NAMALWA (cell line): ENCODE results near the gene ACAA2.
"Not testable (repeated sequence)": the region's sequence is repeated elsewhere in the genome, so short reads cannot be mapped to it uniquely, and the experiment has no call there.

Experiments
- DNase-seq: peaks from one replicate; pipeline ENCODE4 v3.0.0-alpha.2; 2015; ENCODE audit warnings: low spot score

The ACAA2 gene

GRCh38 chr18:49812286-49813068 is 856 bp downstream of the ACAA2 start:
- DNase-seq: peak; percentile 14

GRCh38 chr18:49811151-49811938 is 2.0 kb downstream of the ACAA2 start:
- no peak for DNase-seq

- DNase-seq: not testable (repeated sequence)
Observed at GRCh38 chr18:49808553-49809191, 4.7 kb downstream of the ACAA2 start.

GRCh38 chr18:49804096-49804495 is 9.2 kb downstream of the ACAA2 start:
- no peak for DNase-seq

- DNase-seq: no peak
Observed at GRCh38 chr18:49802623-49803022, 10.7 kb downstream of the ACAA2 start.

GRCh38 chr18:49800491-49800890 is 12.8 kb downstream of the ACAA2 start:
- DNase-seq: not testable (repeated sequence)

- not testable (repeated sequence) for DNase-seq
Observed at GRCh38 chr18:49799806-49800205, 13.5 kb downstream of the ACAA2 start.

GRCh38 chr18:49798001-49798400 is 15.3 kb downstream of the ACAA2 start:
- DNase-seq: no peak

- DNase-seq: no peak
Observed at GRCh38 chr18:49795612-49796552, 17.5 kb downstream of the ACAA2 start.

- DNase-seq: no peak
Observed at GRCh38 chr18:49794743-49795142, 18.6 kb downstream of the ACAA2 start.

- DNase-seq: not testable (repeated sequence)
Observed at GRCh38 chr18:49789560-49790134, 23.7 kb downstream of the ACAA2 start.

- no peak for DNase-seq
Observed at GRCh38 chr18:49788327-49788898, 24.9 kb downstream of the ACAA2 start.

- DNase-seq: no peak
Observed at GRCh38 chr18:49786019-49786720, 27.2 kb downstream of the ACAA2 start.

- DNase-seq: no peak
Observed at GRCh38 chr18:49784427-49785185, 28.7 kb downstream of the ACAA2 start.

- DNase-seq: not testable (repeated sequence)
Observed at GRCh38 chr18:49783631-49784030, 29.7 kb downstream of the ACAA2 start.

- peak; percentile 56 for DNase-seq
Observed at GRCh38 chr18:49778826-49779465, 34.4 kb downstream of the ACAA2 start.

GRCh38 chr18:49769047-49769728 is 44.1 kb downstream of the ACAA2 start:
- DNase-seq: no peak

- DNase-seq: peak; percentile 32
Observed at GRCh38 chr18:49768051-49768391, 45.3 kb downstream of the ACAA2 start.
